Psoas muscle (tissue), 8 donors: ENCODE measurements around the gene SPDL1. TPM values are rescaled to one million over a fixed set of nuclear protein-coding genes. Genes with fewer than 3 reads are reported as not detected.

ENCODE experiments used
- ATAC-seq, 4 donors: fragments of 200-7000 bp; cut with Tn5 transposase; one replicate each; pipeline ENCODE4 v1.9.1; 2020; ENCODE audit warnings: moderate library complexity in 3 of 4, mild to moderate bottlenecking in 2 of 4
- DNase-seq, 2 donors: peaks; one replicate each; pipeline ENCODE4 v3.0.0-alpha.2; 2020
- H3K27ac ChIP-seq: fragments of 200-600 bp; one replicate; pipeline ENCODE4 v1.8.0; 2022
- H3K27me3 ChIP-seq, 3 donors: fragments of 200-600 bp in 1 of 3; one replicate each; pipeline versions ENCODE4 v1.6.1 to v1.8.0; 2013 to 2022; ENCODE audit warnings: low read length in 2 of 3, mild to moderate bottlenecking in 2 of 3, moderate library complexity in 1 of 3; ENCODE audit not compliant: insufficient read depth in 3 of 3
- H3K36me3 ChIP-seq, 2 donors: fragments of 200-600 bp in 1 of 2; one replicate each; pipeline versions ENCODE4 v1.6.1 to v1.8.0; 2013 to 2022; ENCODE audit warnings: low read depth in 1 of 2, mild to moderate bottlenecking in 1 of 2, moderate library complexity in 1 of 2; ENCODE audit not compliant: insufficient read depth in 1 of 2
- H3K4me1 ChIP-seq: fragments of 200-600 bp; one replicate; pipeline ENCODE4 v1.8.0; 2022
- H3K4me3 ChIP-seq: fragments of 200-600 bp; one replicate; pipeline ENCODE4 v1.8.0; 2022; ENCODE audit warnings: mild to moderate bottlenecking
- H3K9me3 ChIP-seq: fragments of 200-600 bp; one replicate; pipeline ENCODE4 v1.8.0; 2022
- WGBS, 3 donors: extraction: QIAGEN DNeasy Blood & Tissue Kit; methylation state at CpG; one replicate each; pipeline versions ENCODE4 v1.1.6 to v1.1.7; 2013; 5-methylcytosine and 5-hydroxymethylcytosine counted together
- intact Hi-C, 2 donors: fragments of 100-400 bp; cut with DNase I; formaldehyde crosslinking; loops; one replicate each; pipeline versions ENCODE4 v1.11.0 to v1.14.2; 2022
- polyA plus RNA-seq, 3 donors: library from polyadenylated mRNA; stranded (reverse); fragments of 200-250 nt; gene quantifications; one replicate each; pipeline ENCODE4 v1.2.3, GENCODE V29; 2013
- total RNA-seq, 4 donors: library from RNA; stranded (reverse); fragmentation: NEBNext Ultra II Directional in 2 of 4; extraction: Animal tissue kit (Norgen Biotek cat#: 25700) in 2 of 4; gene quantifications; one replicate each; pipeline versions ENCODE4 v1.2.1 to v1.2.4, GENCODE V29; 2021 to 2023
- TF ChIP-seq, protein P1 (sequence below): fragments of 200-600 bp; IDR thresholded peaks from one replicate; pipeline ENCODE4 v1.8.0; 2022; ENCODE audit warnings: antibody characterized with exemption
- donor health status: healthy with polysubstance abuse.
- donor health status: DM: no; HTN: no; CAD: no; lungs with moderate emphysema.
- donor health status: Bipolar disorder and iron deficiency.
- donor health status: healthy.
- donor health status: DM: yes; HTN: yes; CAD: no.
- donor health status: DM: no; HTN: no; CAD: no.
- donor health status: DM: no; HTN: no; CAD: no.
- donor health status: DM: yes; HTN: yes; CAD: no.

The SPDL1 gene
- total and polyA plus RNA-seq, 7 donors: 1.7 to 6.3 (median 2.8) TPM

- Histone ChIP-seq H3K9me3 (no peaks in the 10 kb centered on the region), H3K4me1 (no peaks in the 10 kb centered on the region), H3K36me3 (no peaks in the 10 kb centered on the region), H3K27ac (no peak overlapping the region), H3K27me3 (no peaks in the 10 kb centered on the region), H3K4me3 (no peak overlapping the region)
- ATAC-seq (no peak), DNase-seq (no peak)
- WGBS, 3 donors: 81 to 97% (median 83%) methylated on average over 1 of the region's 1 CpG
- intact Hi-C loops: no loop called here
- TF ChIP-seq, protein P1, sequence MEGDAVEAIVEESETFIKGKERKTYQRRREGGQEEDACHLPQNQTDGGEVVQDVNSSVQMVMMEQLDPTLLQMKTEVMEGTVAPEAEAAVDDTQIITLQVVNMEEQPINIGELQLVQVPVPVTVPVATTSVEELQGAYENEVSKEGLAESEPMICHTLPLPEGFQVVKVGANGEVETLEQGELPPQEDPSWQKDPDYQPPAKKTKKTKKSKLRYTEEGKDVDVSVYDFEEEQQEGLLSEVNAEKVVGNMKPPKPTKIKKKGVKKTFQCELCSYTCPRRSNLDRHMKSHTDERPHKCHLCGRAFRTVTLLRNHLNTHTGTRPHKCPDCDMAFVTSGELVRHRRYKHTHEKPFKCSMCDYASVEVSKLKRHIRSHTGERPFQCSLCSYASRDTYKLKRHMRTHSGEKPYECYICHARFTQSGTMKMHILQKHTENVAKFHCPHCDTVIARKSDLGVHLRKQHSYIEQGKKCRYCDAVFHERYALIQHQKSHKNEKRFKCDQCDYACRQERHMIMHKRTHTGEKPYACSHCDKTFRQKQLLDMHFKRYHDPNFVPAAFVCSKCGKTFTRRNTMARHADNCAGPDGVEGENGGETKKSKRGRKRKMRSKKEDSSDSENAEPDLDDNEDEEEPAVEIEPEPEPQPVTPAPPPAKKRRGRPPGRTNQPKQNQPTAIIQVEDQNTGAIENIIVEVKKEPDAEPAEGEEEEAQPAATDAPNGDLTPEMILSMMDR: no peak
Observed at GRCh38 chr5:169551146-169551545, 32.4 kb upstream of the SPDL1 start.

DNA sequence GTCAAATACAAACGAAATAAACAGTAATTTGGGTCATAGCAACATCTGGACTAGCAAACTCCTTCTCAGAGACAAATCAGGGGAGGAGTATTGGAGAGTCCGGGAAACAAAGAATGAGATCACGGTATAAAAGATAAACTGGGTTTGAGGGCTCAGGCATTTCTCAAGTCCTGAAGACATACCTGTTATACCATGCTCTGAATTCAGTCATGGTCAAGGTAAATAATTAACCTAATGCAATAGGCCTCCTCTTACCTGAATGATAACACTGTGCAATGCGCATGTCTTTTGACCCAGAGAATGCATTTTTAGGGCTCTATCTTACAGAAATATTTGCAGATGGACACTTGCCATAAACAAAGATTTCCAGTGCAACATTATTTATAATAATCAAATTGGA lies 31.9 kb upstream of the SPDL1 start:
- WGBS, 3 donors: 57 to 65% (median 57%) methylated on average over 4 of the region's 4 CpGs
- H3K4me1 ChIP-seq: no peaks in the 10 kb centered on the region
- intact Hi-C loops: no loop called here
- no peaks in the 10 kb centered on the region for H3K9me3 ChIP-seq
- no peaks in the 10 kb centered on the region for H3K27me3 ChIP-seq
- H3K36me3 ChIP-seq: no peaks in the 10 kb centered on the region
- no peak overlapping the region for H3K4me3 ChIP-seq
- H3K27ac ChIP-seq: no peak overlapping the region
- TF ChIP-seq, protein P1: no peak
- DNase-seq: no peak
- ATAC-seq: no peak

DNA sequence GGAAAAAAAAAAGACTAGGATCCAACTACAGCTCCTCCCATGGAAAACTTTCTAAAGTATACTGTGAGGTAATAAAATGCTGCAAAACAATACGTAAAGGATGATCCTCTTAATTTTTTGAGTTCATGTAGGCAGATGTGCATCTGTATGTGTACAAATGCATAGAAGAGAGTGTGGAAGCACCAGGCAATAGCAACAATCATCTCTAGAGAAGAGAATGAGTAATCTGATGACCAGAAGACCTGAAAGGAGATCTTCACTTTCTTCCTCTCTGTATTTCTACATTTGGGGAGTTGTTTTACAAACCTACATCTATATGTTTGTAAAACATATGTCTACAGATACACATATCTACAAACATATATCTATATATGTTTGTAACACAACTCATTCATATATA lies 29.3 kb upstream of the SPDL1 start:
- H3K27me3 ChIP-seq: no peaks in the 10 kb centered on the region
- 77 to 93% (median 84%) methylated on average over 1 of the region's 1 CpG for WGBS, 3 donors
- H3K4me3 ChIP-seq: no peak overlapping the region
- H3K4me1 ChIP-seq: no peaks in the 10 kb centered on the region
- DNase-seq (no peak), ATAC-seq (no peak)
- intact Hi-C loops: no loop called here
- H3K9me3 ChIP-seq: no peaks in the 10 kb centered on the region
- H3K36me3 ChIP-seq: no peaks in the 10 kb centered on the region
- TF ChIP-seq, protein P1: no peak
- no peak overlapping the region for H3K27ac ChIP-seq

DNA sequence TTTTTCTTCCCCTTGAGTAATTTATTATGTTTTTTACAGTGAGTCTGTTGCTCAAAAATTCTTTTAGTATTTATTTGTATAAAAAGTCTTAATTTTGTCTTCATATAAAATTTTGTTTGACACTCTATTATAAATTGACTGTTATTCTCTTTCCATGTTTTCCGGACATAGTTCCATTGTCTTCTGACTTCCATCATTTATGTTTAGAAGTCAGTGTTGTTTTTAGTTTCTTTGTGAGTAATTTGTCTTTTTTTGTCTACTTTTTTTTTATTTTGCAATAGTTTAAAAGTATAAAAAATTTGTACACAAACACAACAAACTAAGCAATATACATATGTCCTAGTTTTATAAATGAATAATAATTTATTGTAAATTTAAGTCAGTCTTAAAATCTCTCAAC lies 25.7 kb upstream of the SPDL1 start:
- ATAC-seq (no peak), DNase-seq (no peak)
- intact Hi-C loops: no loop called here
- H3K36me3 ChIP-seq: no peaks in the 10 kb centered on the region
- TF ChIP-seq, protein P1: no peak
- H3K27me3 ChIP-seq: no peaks in the 10 kb centered on the region
- no peaks in the 10 kb centered on the region for H3K4me1 ChIP-seq
- no peaks in the 10 kb centered on the region for H3K9me3 ChIP-seq
- 81 to 85% (median 84%) methylated on average over 1 of the region's 1 CpG for WGBS, 3 donors
- no peak overlapping the region for H3K27ac ChIP-seq
- no peak overlapping the region for H3K4me3 ChIP-seq

DNA sequence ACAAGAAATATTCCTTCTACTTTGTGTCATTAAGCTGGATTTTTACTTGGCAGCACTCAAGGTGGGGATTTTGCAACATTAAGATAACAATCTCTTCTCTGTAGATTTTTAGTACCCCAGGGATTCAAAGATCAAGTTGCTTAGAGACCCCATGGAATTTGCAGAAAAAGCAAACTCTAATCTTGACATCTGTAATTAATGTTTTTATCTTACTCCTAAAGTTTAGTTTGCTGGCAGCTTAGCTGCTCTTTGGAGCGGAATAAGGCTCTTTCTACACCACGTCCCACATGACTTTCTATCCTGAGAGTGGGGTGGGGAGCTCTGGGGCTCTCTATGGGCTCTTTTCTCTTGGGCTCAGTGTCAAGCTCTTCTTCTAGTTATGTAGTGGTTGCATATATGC lies 21.7 kb upstream of the SPDL1 start:
- no peak for DNase-seq
- WGBS, 3 donors: 30 to 36% (median 31%) methylated on average over 2 of the region's 2 CpGs
- ATAC-seq: no peak
- intact Hi-C loops: no loop called here
- H3K4me3 ChIP-seq: no peak overlapping the region
- TF ChIP-seq, protein P1: no peak
- no peaks in the 10 kb centered on the region for H3K9me3 ChIP-seq
- no peak overlapping the region for H3K27ac ChIP-seq
- no peaks in the 10 kb centered on the region for H3K4me1 ChIP-seq
- H3K36me3 ChIP-seq: no peaks in the 10 kb centered on the region
- H3K27me3 ChIP-seq: no peaks in the 10 kb centered on the region
